Glutamatergic neuron (in vitro differentiated cells): ENCODE data around the gene PNMA8C. TPM values are rescaled to one million over a fixed set of nuclear protein-coding genes. Genes with fewer than 3 reads are reported as not detected.

Experiments
- DNase-seq: peaks from one replicate; pipeline ENCODE4 v3.0.0; 2022
- H3K27ac Mint-ChIP-seq: one replicate; pipeline ENCODE4 v1.8.0; 2020; ENCODE audit warnings: mild to moderate bottlenecking, mixed read lengths, inconsistent platforms; ENCODE audit not compliant: unreplicated experiment
- H3K27me3 Mint-ChIP-seq: one replicate; pipeline ENCODE4 v1.8.0; 2020; ENCODE audit warnings: mild to moderate bottlenecking, moderate library complexity, mixed read lengths, inconsistent platforms; ENCODE audit not compliant: unreplicated experiment
- H3K36me3 Mint-ChIP-seq: one replicate; pipeline ENCODE4 v1.8.0; 2020; ENCODE audit warnings: mild to moderate bottlenecking, mixed read lengths, inconsistent platforms; ENCODE audit not compliant: unreplicated experiment
- H3K4me1 Mint-ChIP-seq: one replicate; pipeline ENCODE4 v1.8.0; 2020; ENCODE audit warnings: mild to moderate bottlenecking, low read depth, mixed read lengths, inconsistent platforms; ENCODE audit not compliant: unreplicated experiment
- H3K4me3 Mint-ChIP-seq: one replicate; pipeline ENCODE4 v1.8.0; 2020; ENCODE audit warnings: mild to moderate bottlenecking, mixed read lengths, inconsistent platforms; ENCODE audit not compliant: unreplicated experiment
- H3K9me3 Mint-ChIP-seq: one replicate; pipeline ENCODE4 v1.8.0; 2020; ENCODE audit warnings: mild to moderate bottlenecking, moderate library complexity, mixed read lengths, inconsistent platforms; ENCODE audit not compliant: unreplicated experiment
- total RNA-seq: library from RNA; stranded (reverse); fragmentation: NEBNext Ultra II Directional; extraction: Animal tissue kit (Norgen Biotek cat#: 25700); gene quantifications from one replicate; pipeline ENCODE4 v1.2.1, GENCODE V29; 2021; ENCODE audit not compliant: unreplicated experiment
- TF ChIP-seq, protein P1 (sequence below): fragments of 200-600 bp; sonication (generic); IDR thresholded peaks from one replicate; pipeline ENCODE4 v1.5.0; 2021; ENCODE audit not compliant: partially characterized antibody, unreplicated experiment

The PNMA8C gene
- total RNA-seq, 1 donor from 2014 or later, result 5.3 TPM

DNA sequence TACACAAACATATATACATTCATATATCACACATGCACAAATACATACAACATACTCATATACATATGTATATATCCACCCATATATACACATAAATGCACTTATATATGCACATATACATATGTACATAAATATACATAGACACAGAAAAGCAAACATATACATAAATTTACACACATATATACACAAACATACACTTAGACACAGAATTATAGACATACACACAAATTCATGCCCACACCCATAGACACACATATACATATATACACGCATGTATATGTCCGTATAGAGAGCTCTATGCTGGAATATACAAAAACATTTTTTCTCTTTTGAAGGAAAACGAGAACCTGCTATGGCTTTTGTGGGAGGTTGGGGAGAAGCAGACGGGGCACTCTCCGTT, 22.0 kb upstream of the PNMA8C start:
- Mint-ChIP-seq H3K27me3 (no peaks in the 10 kb centered on the region), H3K9me3 (peaks cover 1% of the 10 kb centered on the region), H3K4me1 (peaks cover 3% of the 10 kb centered on the region), H3K36me3 (peaks cover 7% of the 10 kb centered on the region), H3K27ac (no peak overlapping the region), H3K4me3 (no peak overlapping the region)
- no peak for DNase-seq
- TF ChIP-seq, protein P1, sequence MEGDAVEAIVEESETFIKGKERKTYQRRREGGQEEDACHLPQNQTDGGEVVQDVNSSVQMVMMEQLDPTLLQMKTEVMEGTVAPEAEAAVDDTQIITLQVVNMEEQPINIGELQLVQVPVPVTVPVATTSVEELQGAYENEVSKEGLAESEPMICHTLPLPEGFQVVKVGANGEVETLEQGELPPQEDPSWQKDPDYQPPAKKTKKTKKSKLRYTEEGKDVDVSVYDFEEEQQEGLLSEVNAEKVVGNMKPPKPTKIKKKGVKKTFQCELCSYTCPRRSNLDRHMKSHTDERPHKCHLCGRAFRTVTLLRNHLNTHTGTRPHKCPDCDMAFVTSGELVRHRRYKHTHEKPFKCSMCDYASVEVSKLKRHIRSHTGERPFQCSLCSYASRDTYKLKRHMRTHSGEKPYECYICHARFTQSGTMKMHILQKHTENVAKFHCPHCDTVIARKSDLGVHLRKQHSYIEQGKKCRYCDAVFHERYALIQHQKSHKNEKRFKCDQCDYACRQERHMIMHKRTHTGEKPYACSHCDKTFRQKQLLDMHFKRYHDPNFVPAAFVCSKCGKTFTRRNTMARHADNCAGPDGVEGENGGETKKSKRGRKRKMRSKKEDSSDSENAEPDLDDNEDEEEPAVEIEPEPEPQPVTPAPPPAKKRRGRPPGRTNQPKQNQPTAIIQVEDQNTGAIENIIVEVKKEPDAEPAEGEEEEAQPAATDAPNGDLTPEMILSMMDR, result no peak

DNA sequence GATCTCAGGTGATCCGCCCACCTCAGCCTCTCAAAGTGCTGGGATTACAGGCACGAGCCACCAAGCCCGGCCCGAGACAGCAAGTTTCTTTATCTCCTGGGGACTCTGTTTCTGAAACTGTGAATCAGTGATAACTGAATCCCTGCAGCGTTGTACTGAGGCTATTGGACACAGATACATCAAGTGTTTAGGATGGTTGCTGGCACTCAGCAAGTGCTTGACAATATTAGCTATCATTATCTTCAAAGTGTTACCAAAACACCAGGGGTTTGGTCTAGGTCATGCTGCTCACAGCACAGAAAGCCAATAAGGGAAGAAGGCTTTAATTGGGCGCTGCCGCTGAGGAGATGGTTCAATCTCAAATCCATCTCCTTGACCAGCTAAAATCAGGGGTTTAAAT, 20.5 kb upstream of the PNMA8C start:
- Mint-ChIP-seq H3K27me3 (no peaks in the 10 kb centered on the region), H3K4me3 (no peak overlapping the region)
- TF ChIP-seq, protein P1, result no peak

DNA sequence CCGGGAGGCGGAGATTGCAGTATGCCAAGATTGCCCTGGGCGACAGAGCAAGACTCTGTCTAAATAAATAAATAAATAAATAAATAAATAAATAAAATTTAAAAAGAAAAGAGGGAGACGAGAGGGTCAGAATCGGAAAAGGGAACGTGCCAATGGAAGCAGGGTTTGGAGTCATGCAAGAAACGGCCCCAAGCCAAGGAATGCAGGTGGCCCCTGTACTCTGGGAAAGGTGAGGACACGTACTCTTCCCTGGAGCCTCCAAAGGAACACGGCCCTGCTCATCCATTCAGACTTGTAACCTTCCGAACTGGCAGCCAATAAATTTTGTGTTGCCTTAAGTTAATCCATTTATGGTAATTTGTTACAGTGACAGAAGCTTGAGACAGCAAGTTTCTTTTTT, 19.9 kb upstream of the PNMA8C start:
- Mint-ChIP-seq H3K36me3 (peaks cover 7% of the 10 kb centered on the region), H3K27me3 (no peaks in the 10 kb centered on the region), H3K9me3 (peaks cover 1% of the 10 kb centered on the region), H3K27ac (no peak overlapping the region), H3K4me3 (no peak overlapping the region), H3K4me1 (peaks cover 3% of the 10 kb centered on the region)
- DNase-seq, result no peak
- TF ChIP-seq, protein P1, result no peak

More for the DNA sequence above, 20.5 kb upstream of the PNMA8C start:
- no peak for DNase-seq
- peaks cover 1% of the 10 kb centered on the region for H3K9me3 Mint-ChIP-seq
- H3K36me3 Mint-ChIP-seq, result peaks cover 7% of the 10 kb centered on the region
- H3K4me1 Mint-ChIP-seq, result peaks cover 3% of the 10 kb centered on the region
- H3K27ac Mint-ChIP-seq, result no peak overlapping the region

DNA sequence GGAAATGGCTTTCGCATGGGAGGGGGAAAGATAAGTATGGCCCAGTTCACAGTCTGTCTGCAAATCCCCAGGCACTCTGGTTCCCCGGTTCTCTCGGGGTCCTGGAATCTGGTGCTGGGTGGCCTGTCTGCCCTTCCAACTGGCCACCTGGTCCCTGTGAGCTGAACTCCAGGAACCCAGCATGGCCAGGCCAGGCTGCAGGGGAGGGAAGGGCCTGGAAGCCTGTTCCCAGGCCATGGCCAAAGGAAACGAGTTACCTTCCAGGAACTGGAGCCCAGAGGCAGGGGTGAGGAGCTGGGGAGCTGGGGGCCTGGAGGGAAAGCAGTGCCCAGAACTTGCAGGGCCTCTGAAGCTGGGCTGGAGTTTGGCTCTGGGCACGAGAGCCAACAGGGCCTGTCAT, 19.1 kb upstream of the PNMA8C start:
- TF ChIP-seq, protein P1, result no peak
- Mint-ChIP-seq H3K27ac (no peak overlapping the region), H3K27me3 (no peaks in the 10 kb centered on the region), H3K9me3 (no peaks in the 10 kb centered on the region), H3K4me3 (no peak overlapping the region), H3K4me1 (peaks cover 3% of the 10 kb centered on the region), H3K36me3 (peaks cover 7% of the 10 kb centered on the region)
- no peak for DNase-seq

DNA sequence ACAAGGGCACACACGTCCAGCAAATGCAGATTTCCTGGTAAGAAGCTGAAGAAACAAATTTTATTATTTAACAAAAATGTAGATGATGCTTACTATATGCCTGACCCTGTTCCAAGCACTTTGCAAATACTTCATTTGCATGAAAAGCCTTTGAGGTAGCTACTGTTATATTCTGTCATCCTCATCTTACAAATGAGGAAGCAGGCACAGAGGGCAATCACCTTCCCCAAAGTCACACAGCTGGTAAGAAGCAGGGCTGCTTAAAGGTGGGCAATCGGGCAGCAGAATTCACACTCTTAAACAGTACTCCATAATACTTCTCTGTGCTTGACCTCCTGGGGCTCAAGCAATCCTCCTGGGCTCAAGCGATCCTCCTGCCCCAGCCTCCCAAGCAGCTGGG, 18.3 kb upstream of the PNMA8C start:
- TF ChIP-seq, protein P1, result no peak
- H3K36me3 Mint-ChIP-seq, result peaks cover 7% of the 10 kb centered on the region
- no peak overlapping the region for H3K4me3 Mint-ChIP-seq
- no peak overlapping the region for H3K27ac Mint-ChIP-seq
- H3K27me3 Mint-ChIP-seq, result no peaks in the 10 kb centered on the region
- no peak for DNase-seq
- H3K4me1 Mint-ChIP-seq, result peaks cover 3% of the 10 kb centered on the region
- H3K9me3 Mint-ChIP-seq, result no peaks in the 10 kb centered on the region
